ENCODE data around the gene TRIM52.
"Not testable (repeated sequence)": the region's sequence is repeated elsewhere in the genome, so short reads cannot be mapped to it uniquely, and the experiment has no call there.

- not testable (repeated sequence) for TF ChIP-seq EZH2 (IDR thresholded peaks at IDR 0.05; ENCODE audit: low read length, missing control alignments); CTCF (conservative IDR thresholded peaks at IDR 0.05 in 1 of 2, IDR thresholded peaks at IDR 0.05 in 1 of 2; ENCODE audit: low read depth in 1 of 2, low read length in 2 of 2)
Measured at GRCh38 chr5:181214249-181214648, 46.7 kb downstream of the TRIM52 start.

Data from fibroblast of lung (primary cell).